ENCODE data around the gene NPEPL1.

GRCh38 chr20:58669287-58670006, 23.2 kb upstream of the NPEPL1 start:
- TF ChIP-seq CTCF (IDR thresholded peaks at IDR 0.05; ENCODE audit: low read length) (no peak), EZH2 (IDR thresholded peaks at IDR 0.05; ENCODE audit: borderline replicate concordance, low read length) (no peak)

Measured in OCI-LY1 (cell line).